Pericardium fibroblast (primary cell): Measurements from ENCODE around the gene RHBDL3. TPM values are rescaled to one million over a fixed set of nuclear protein-coding genes. Genes with fewer than 3 reads are reported as not detected.

Source experiments
- total RNA-seq: library from RNA; depleted of rRNA; stranded (reverse); fragments of >200 nt; gene quantifications from 2 replicates; pipeline ENCODE4 v1.2.3, GENCODE V29; 2015

The RHBDL3 gene, protein sequence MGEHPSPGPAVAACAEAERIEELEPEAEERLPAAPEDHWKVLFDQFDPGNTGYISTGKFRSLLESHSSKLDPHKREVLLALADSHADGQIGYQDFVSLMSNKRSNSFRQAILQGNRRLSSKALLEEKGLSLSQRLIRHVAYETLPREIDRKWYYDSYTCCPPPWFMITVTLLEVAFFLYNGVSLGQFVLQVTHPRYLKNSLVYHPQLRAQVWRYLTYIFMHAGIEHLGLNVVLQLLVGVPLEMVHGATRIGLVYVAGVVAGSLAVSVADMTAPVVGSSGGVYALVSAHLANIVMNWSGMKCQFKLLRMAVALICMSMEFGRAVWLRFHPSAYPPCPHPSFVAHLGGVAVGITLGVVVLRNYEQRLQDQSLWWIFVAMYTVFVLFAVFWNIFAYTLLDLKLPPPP
- not detected in 2 replicates for total RNA-seq

DNA sequence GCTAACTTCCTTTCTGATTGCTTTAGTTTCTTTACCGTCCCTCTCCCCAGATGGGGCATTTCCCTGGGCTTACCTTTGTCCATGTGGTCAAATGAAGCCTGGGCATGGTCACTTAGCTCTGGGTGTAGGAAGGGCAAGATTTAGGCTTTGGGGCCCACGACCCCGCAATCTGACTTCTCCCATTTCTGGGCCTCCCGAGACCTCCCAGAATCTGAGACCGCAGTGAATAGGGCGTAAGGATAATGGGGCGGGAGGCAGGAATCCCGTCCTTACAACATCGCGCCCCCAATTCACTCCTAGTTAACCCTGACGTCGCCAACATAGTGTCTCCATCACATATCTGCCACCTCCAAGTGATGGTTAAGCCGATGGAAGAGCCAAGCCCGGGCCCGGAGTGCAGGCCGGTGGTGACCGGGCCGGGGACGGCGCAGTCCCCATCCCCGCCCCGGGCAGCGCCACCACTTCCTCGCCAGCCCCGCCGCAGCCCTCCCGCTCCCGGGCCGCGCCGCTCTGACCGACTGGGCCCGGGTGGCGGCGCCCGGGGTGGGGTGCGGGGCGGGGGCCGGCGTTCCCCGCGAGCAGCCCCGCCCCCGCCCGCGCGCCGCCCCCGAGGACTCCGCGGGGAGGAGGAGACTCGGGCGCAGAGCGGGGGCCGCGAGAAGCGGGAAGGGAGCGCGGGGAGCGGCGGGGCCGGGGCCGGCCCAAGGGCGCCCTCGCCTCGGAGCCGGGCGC, at the start of gene RHBDL3:
RHBDL3 (plus strand) TSS at position 641 of the 732 bp plus-strand sequence. CDS start 358 bp downstream, outside the sequence.

GRCh38 chr17:32341857-32342602, 76.4 kb downstream of the RHBDL3 start, which contains the start of gene C17orf75:
Gene C17orf75, minus strand, starts transcription at chr17:32342173. Its CDS starts 34 bp downstream, at chr17:32342139.

DNA sequence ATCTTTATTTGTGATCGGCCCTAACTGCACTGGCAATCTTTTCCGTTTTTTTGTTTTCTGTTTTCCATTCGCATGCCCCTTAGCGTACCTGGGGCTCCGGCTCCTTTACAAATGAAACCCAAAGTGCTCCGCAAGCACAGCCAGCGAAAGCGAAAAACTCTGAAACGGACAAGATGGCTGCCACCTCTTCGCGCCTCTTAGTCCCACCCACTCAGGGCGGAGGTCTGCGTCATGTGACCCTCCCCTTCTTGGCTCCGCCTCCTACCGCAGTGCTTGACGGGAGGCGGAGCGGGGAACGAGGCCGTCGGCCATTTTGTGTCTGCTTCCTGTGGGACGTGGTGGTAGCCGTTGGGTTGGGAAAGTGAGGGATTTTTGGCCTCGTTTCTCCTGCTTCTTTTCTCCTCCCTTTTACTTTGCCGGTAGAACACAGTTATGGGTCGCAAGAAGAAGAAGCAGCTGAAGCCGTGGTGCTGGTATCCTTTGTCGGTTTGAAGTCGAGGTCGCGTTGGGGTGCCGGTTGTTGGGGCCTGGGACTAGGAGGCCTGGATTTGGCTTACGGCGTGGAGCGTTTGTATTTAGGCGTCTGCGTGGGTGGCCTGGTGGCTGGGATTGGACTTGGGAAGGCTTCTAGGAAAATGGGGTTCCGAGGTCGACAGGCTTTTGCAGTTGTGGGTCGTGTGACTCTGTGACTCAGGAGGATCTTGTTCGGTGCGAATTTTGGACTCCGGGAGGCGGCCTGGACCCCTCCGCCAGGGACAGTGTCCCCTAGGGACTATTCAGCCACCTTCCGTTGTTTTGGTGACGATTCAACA, 84.4 kb downstream of the RHBDL3 start, which contains the start of gene ZNF207:
ZNF207 (plus strand) TSS at position 304 of the 812 bp plus-strand sequence; CDS start at position 433, 129 bp downstream.

Other genes with a start within 250 kb of the RHBDL3 start
- 16.2 and 18.8 TPM in 2 replicates for gene RHOT1, start 123.3 kb upstream of the RHBDL3 start, total RNA-seq
- gene C17orf75, start 76.3 kb downstream of the RHBDL3 start, total RNA-seq = 5.4 and 6.6 TPM in 2 replicates
- 82.4 and 82.6 TPM in 2 replicates for gene ZNF207, start 84.3 kb downstream of the RHBDL3 start, total RNA-seq
- 32.7 and 42.5 TPM in 2 replicates for gene PSMD11, start 178.7 kb downstream of the RHBDL3 start, total RNA-seq
- 0.51 and 1.1 TPM in 2 replicates for gene CDK5R1, start 221.2 kb downstream of the RHBDL3 start, total RNA-seq